HG02642 (cell line): ENCODE measurements around the gene MIP.
"Not testable (repeated sequence)": the region's sequence is repeated elsewhere in the genome, so short reads cannot be mapped to it uniquely, and the experiment has no call there.

Experiments
- ATAC-seq: cut with Tn5 transposase; IDR thresholded peaks from one replicate; pipeline ENCODE4 v1.9.1; 2021; ENCODE audit warnings: mild to moderate bottlenecking; ENCODE audit not compliant: unreplicated experiment, poor library complexity

MIP gene

GRCh38 chr12:56468216-56469006 is 14.0 kb upstream of the MIP start, which contains the start of gene SPRYD4:
TSS of gene SPRYD4 (plus strand) at chr12:56468578. CDS start at chr12:56468592, 14 bp downstream.
- ATAC-seq = peak; percentile 93

DNA sequence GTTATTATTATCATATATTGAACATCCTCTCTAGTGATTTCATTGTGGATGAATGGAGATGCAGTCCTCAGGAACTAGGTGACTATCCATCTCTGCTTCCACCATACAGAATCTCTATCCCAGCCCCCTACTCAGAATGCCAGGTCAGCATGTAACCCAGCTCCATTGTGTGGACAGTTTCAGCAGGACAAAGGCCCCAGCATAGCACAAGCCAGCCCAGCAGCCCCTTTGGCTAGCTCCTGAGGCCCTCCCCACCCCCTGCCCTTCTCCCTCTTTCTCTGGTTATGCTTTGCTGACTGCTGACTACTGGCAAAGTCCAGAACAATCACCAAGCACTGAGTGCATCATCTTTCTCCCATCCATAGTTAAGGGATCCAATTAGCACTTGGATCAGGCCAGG is 8.1 kb upstream of the MIP start:
- no peak for ATAC-seq

DNA sequence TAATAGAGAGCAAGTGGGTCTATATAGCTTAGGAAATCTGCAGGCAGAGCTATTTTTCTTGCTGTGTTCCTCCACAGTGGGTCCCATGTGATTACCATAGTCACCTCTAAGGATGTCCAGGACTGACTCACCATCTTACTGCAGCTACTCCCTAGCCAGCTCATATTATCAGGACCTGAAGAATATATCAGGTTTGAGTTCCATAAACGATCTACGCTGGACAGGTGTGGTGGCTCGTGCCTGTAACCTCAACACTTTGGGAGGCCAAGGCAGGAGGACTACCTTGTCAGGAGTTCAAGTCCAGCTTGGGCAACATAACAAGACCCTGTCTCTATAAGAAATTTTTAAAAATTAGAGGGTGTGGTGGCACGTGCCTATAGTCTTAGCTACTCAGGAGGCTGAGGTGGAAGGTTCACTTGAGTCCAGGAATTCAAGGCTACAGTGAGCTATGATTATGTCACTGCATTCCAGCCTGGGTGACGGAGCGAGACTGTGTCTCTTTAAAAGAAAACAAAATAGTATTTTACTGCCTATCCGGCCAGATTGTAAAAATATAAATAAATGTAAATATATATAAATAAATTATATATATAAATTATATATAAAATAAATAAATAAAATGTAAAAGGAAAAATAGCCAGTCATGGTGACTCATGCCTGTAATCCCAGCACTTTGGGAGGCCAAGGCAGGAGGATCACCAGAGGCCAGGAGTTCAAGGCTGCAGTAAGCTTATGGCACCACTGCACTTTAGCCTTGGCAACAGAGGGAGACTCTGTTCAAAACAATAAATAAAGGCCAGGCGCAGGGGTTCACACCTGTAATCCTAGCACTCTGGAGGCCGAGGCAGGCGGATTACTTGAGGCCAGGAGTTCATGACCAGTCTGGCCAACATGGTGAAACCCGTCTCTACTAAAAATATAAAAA is 7.0 kb upstream of the MIP start:
- ATAC-seq = no peak

DNA sequence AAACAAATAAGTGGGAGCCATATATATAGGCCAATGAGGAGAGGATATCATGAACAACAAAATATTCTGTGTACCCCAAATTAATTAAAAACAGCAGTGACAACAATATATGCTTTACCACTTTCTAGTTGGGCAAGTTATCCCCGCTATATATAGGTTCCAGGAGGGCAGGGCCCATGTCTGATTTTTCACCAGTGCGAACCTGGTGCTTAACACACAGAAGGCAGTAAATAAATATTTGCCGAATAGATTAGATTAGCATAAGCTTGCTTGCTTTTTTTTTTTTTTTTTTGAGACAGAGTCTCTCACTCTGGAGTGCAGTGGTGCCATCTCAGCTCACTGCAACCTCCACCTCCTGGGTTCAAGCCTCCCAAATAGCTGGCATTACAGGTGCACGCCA is 3.4 kb upstream of the MIP start:
- ATAC-seq = no peak

GRCh38 chr12:56451147-56451546 is 3.3 kb downstream of the MIP start:
- no peak for ATAC-seq

DNA sequence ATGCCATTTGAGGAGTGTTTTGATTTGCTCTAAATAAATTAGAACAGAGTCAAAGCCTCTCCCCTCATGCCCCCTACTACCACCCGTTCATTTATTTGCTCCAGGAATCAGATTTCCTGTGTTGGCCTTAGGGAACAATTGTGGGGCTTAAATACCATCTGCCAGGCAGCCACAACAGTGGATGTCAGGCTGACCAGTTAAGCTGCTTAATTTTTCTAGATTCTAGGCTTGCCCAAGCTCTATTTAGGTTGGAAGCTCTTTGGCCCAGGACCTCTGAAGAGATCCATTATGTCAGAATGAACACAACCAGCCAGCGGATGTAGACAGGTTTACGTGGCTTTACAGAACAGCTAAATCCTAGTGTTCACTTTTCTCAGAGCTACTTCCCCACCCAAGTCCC is 4.2 kb downstream of the MIP start:
- ATAC-seq = no peak

- no peak for ATAC-seq
These were observed 4.9 kb downstream of the MIP start for GRCh38 chr12:56449622-56449984.

DNA sequence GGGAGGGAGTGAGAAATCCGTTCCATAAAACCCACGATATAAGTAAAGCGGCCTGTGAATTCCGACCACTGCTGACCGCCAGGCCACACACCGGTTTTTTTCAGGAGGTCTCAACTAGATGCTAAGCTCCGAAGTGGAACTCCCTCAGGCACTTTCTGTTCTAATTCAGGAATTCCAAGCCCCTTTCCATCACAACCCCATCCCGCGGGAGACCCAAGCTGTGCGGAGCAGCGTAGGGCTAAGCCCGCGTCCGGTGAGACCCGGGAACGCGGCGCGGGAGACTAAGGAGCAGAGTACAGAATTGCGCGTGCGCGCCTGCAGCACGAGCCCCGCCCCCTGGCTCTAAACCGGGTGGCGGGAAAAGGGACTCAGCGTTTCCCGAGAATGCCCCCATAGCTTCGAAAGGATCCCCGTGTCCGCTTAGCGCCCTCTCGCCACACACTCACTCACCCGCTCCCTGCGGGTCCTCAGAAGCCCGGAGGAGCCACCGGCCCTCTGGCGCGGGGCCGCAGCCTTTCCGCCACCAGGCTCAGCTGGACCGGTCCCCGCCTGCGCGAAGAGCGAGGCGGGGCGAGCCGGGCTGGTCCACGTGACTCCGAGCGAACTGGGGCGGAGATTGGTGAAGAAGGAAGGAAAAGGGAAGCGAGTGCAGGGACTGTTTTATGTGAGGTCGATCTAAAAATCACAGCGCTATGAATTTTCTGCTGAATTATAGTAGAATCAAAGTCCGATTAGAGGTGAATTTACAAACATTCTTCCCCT is 5.4 kb downstream of the MIP start, which contains the start of gene TIMELESS:
TSS of gene TIMELESS (minus strand) at position 567 of the 762 bp plus-strand sequence. CDS start 15,256 bp downstream, outside the sequence.
- peak; percentile 95 for ATAC-seq

GRCh38 chr12:56443208-56443607 is 11.2 kb downstream of the MIP start:
- not testable (repeated sequence) for ATAC-seq

DNA sequence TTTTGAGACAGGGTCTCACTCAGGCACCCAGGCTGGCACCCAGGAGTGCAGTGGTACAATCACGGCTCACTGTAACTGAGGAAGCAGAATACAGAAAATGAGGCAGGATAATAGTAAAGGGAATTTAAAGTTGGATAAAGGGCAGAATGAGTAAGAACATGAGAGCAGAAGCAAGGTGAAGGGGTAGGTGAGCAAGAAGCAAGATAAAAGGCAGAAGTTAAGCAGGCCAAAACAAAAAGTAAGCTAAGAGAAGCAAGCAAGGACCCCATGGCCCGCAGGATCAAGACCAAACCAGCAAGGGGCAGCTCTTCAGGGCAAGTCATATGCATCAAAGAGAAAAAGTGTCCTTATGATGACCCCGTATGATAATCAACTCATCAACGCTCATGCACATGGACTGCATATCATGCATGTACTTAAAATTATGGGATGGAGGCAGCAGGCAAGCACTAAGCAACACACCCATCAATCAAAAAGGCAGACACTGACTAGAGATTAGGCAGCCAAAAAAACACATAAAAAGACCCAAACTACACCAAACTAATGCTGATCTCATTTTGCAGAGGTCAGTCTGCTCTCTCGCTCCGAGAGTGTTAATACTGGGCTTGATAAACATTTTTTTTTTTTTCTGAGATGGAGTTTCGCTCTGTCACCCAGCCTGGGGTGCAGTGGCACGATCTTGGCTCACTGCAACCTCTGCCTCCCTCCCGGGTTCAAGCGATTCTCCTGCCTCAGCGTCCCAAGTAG is 16.9 kb downstream of the MIP start:
- ATAC-seq = no peak

GRCh38 chr12:56434828-56435227 is 19.6 kb downstream of the MIP start:
- ATAC-seq = no peak

DNA sequence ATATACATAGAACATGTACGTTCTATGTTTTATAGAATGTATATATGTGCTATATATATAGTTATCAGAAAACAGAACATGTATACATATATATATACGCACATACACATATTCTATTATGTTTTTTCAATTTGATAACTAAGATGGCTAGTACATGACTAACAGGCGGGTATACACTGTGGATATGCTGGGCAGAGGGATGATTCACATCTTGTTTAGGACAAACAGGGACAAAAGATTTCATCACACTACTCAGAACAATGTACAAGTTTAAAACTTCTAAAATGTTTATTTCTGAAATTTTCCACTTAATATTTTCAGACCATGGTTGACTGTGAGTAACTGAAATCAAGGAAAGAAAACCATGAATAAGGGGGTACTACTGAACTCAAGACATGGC is 22.6 kb downstream of the MIP start:
- no peak for ATAC-seq

DNA sequence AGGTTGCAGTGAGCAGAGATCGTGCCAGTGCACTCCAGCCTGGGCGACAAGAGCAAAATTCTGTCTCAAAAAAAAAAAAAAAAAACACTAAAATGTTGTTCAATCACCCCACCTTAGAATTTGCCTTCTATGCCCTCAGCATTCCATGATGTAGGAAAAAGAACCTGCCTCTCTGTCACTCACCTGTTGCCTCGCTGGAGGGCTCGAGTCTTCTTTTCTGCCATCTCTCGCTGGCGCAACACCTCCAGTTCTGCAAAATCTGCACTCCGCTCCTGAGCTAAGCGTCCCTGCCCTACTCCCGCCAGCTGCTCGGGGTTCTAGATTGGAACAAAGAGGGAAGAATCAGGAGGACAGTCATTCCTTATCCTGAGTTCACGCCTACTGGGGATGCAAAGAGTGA is 23.2 kb downstream of the MIP start:
- ATAC-seq = no peak

DNA sequence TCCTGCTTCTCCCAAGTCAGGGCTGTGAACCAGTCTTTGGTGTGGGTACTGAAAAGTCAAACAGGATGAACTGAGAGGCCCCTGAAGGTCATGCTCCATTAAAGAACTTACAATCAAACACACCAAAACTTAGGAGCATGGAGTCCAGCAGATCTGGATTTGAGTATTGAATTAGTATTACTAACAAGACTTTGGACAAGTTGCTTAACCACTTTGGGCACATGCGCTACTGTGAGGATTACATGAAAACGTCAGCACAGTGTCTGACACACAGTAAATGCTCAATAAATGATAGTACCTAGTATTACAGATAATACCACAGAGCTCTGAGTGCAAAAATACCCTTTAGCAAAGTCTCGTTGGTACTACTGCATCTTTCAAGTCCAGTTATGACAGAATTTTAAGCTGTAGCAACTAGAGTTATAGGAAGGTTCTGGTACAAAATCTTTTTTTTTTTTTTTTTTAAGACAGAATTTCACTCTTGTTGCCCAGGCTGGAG is 28.5 kb downstream of the MIP start:
- no peak for ATAC-seq

GRCh38 chr12:56425193-56425592 is 29.3 kb downstream of the MIP start:
- ATAC-seq = no peak

- ATAC-seq = no peak
These were observed 34.0 kb downstream of the MIP start for GRCh38 chr12:56420411-56420810.

DNA sequence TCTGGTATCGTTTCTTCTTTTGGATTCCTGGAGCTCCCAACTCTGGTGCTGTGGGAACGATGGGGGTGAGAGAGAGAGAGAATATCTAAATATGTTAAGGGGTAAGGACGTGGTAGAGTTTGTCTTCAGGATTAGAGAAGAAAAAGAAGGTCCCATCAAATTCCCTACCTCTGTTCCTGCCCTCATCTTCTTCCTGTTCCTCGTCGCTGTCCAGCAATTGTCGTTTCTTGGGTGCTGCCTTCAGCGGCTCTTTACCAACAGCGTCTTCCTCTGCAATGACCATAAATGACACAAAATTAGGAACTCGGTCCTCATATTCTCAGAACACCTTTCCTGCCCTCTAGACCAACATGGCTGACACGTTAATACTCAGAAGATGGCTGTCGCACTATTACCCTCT is 36.7 kb downstream of the MIP start:
- ATAC-seq = no peak

- ATAC-seq = no peak
These were observed 40.1 kb downstream of the MIP start for GRCh38 chr12:56414401-56414800.

- ATAC-seq = no peak
These were observed 41.1 kb downstream of the MIP start for GRCh38 chr12:56413392-56413791.
